Thyroid gland (tissue), 4 donors: ENCODE results near the gene KLHL25.

Source experiments
- CTCF ChIP-seq, 6 experiments: fragments of 200-600 bp in 3 of 6; fragments of 450-650 bp in 3 of 6; sonication (generic) in 3 of 6; IDR thresholded peaks; one replicate each; pipeline ENCODE4 v1.5.1; 2016 to 2019; ENCODE audit warnings: antibody characterized with exemption in 6 of 6, mild to moderate bottlenecking in 2 of 6, inconsistent platforms in 1 of 6, moderate library complexity in 1 of 6
- POLR2A ChIP-seq, 2 donors: fragments of 450-650 bp; IDR thresholded peaks; one replicate each; pipeline ENCODE4 v1.6.1; 2017; ENCODE audit warnings: antibody characterized with exemption in 2 of 2, mild to moderate bottlenecking in 2 of 2, moderate library complexity in 1 of 2

GRCh38 chr15:85757939-85758654 lies 36.6 kb downstream of the KLHL25 start:
- no peak for TF ChIP-seq CTCF (IDR thresholded peaks at IDR 0.05)
- no peak for TF ChIP-seq POLR2A (IDR thresholded peaks at IDR 0.05)
